Renal cortical epithelial cell (primary cell): Measurements from ENCODE around the gene HMCN1. TPM values are rescaled to one million over a fixed set of nuclear protein-coding genes. Genes with fewer than 3 reads are reported as not detected.

Source experiments
- DNase-seq: peaks from one replicate; pipeline ENCODE4 v3.0.0-alpha.2; 2011; ENCODE audit warnings: low read depth
- total RNA-seq: library from RNA; depleted of rRNA; stranded (reverse); fragments of >200 nt; gene quantifications from 2 replicates; pipeline ENCODE4 v1.2.3, GENCODE V29; 2014

Gene HMCN1
- total RNA-seq, 1 donor from 2014 or later: 57.9 TPM

DNA sequence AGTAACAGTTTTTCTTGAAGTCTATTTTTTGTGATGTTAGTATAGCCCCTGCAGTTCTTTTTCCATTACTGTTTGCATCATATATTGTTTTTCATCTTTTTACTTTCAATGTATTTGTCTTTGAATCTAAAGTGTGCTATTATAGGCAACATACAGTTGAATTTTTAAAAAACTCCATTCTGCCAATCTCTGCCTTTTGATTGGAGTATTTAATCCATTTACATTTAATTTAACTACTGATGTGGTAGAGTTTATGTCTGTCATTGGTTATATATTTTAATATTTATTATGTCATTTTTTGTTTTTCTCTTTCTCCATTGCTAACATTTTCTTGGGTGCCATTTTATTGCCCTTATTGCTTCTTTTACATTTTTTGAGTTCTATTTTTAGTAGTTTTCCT lies 296.3 kb downstream of the HMCN1 start:
- DNase-seq: no peak

DNA sequence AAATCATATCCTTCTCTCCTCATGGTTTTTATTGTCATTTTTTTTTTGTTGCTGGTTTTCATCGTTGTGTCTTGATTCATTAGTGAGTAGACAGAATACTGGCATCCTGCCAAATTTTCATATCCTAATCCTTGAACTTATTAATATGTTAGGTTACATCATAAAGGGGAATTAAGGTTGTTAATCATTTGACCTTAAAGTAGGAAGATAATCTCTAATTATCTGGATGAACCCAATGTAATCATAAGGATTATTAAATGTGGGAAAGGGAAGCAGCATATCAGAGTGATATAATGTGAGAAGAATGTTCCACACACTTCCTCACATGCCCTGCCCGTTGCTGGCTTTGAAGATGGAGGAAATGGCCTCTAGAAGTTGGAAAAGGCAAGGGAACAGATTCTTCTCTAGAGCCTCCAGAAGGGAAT lies 299.7 kb downstream of the HMCN1 start:
- no peak for DNase-seq

DNA sequence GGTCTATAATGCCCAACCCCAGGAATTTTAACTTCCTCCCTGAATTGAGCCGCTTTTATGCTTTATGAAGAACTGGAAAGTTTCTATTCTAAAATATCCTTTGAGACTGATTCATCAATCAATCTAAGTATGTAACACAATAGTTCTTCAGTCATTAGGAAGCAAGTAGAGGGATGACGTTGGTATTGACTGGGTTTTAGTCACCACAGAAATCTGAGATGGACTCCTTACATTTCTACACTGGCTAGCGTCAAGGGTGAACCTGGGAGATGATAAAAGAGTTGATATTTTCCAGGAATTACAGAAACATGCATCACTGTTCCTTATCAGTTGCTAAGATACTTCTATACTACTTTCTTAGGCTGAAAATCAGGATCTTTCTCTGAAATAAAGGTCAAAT lies 308.0 kb downstream of the HMCN1 start:
- DNase-seq: no peak

DNA sequence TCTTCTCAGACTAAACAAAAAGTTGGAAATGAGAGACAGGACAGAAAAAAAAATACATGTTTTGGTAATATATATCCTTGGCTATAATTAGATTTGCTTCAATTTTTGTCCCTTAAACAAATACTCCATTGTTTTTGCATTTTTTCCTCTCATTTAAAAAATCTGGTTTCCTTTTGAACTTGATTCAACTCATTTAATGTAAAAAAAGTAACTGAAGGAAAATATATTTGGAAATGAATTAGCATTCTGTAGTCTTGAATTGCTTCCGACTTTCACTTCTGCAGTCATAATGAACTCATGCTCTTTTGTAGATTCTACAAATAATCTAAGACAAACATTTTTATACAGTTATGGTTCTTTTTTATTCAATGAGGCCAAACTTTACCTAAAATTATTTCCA lies 309.1 kb downstream of the HMCN1 start:
- no peak for DNase-seq

DNA sequence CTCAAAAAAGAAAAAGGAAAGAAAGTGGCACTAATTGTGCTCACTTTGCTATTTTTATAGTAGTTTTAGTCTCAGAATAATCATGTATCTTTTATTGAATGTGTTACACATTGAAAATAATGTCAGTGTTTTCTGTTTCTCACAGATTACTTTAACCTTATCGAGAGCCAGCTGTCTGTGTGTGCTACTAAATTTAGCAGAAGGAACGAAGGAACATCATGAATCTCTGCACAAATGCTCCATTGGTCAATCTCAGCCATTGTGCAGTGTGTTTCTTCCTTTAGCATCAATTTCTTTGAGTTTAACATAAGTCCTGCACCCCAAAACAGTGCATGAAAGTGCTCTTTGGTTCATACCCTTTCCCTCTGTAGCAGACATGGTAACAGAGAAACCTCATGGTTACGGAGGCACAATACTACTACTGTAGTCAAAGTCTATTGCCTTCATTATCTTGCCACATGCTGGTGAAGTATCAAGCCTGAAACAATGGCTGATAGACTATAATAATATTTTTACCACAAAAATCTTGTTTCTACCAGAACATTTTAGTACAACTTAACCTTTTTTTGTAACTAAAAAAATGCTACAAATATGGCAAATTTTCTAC lies 310.0 kb downstream of the HMCN1 start:
- no peak for DNase-seq

DNA sequence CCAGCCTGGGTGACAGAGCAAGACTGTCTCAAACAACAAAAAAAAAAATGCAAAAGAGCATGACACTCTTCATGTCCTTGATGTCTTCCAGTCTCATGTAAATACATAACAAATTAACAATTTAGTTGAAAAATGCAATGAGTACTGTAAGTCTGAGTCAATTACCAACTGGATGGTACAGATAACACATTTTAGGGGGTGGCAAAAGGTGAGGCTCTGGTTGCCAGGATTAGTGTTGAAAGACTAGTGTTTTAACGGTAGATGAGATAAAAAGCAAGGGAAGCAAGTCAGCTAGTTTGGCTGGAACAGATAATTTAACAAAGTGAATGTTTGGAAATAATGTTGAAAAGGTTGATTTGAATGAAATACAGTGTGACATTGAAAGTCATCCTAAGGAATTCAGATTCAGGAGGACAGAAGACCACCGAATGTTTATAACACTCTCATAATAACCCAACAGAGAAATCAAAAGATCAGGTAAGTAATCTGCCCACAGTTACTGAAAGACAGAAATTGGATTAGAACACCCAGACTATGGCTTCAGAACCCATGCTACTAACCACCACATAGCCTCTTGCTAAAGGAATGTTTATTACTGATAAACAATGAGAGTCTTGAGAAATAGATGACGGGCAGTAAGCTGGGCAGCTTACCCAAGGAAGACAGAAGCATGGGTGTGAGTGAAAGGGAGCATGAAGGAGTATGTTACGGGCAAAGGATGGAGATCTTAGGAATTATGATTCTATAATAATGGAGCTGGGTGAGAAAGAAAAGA lies 312.4 kb downstream of the HMCN1 start:
- DNase-seq: no peak

DNA sequence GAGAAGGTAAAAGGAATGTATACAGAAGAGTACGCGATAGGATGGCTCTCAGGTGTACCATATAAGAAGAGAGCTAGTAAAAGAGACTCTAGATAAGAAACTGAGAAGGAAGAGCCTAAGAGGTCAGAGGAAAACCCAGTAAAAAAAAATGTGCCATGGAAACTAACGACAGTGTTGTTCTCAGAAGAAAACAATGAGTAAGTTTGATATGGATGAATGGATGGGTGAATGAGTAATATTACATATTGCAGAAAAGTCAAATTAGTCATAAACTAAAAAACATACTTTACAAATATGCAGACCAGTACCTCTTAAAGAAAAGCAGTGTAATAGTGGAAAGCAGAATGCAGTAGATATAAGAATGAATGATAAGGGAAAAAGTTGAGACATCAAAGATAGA lies 316.2 kb downstream of the HMCN1 start:
- DNase-seq: peak; percentile 79

DNA sequence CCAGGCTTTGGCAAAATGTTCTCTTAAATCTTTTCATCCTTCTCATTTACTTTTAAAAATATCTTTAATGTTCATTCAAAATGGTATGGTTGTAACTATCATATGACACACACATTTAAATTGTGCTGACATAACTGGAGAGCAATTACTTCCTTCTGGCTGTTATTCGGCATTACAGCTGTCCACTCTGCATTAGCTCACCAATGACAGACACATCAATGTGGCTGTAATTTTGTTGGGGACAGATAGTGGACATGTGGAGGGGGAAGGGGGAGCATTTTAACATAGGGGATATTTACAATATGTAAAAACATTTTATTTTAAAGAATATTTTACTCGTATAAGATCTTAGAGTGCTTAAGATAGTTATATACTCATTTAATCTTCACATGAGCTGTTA lies 319.8 kb downstream of the HMCN1 start:
- no peak for DNase-seq

DNA sequence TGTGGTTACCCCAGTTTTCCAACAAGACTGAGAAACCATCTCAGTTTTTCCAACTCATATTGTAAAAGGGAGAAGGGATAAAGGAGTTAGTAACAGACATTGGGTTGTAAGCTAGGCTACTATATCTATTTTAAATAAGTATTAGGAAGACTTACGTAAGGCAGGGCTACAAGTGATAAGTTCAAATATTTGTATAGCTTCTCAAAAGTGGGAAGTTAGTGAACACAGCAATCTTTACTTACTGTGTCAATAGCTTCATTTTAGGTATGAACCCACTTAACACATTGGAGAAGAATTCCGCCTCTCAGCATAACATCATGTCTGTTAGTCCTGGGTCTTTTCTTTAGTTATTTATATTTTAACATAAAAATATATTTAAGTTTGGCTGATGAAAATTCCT lies 320.7 kb downstream of the HMCN1 start:
- DNase-seq: no peak

DNA sequence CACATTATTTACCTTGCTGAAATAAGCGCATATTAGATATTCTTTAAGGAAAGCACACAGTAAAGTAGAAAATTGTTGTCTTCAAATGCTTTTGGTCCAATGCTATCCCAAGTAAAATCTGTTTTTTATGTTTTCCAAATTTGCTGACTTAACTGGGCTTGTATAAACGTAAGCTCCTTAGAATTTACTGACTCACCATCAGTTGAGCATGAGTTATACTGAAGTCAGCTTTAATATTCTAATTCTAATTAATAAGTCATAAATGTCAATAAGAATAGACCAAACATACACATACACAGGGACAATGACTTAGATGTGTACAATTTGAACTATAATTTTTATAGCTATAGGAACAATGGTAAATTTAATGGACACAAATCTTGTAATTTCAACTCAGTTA lies 321.7 kb downstream of the HMCN1 start:
- DNase-seq: peak; percentile 25

DNA sequence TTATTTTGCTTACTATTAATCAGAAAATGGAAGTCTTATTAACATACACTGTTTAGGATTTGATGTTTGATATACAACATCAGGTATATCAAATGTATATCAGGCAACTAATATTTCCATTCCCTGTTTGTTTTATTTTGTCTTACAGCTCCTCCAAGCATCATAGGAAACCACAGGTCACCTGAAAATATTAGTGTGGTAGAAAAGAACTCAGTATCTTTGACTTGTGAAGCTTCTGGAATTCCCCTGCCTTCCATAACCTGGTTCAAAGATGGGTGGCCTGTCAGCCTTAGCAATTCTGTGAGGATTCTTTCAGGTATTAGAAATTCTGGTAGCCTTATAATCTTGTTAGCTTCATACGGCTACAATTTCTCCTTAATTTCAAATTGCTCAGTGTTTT lies 322.9 kb downstream of the HMCN1 start:
- DNase-seq: peak; percentile 11

DNA sequence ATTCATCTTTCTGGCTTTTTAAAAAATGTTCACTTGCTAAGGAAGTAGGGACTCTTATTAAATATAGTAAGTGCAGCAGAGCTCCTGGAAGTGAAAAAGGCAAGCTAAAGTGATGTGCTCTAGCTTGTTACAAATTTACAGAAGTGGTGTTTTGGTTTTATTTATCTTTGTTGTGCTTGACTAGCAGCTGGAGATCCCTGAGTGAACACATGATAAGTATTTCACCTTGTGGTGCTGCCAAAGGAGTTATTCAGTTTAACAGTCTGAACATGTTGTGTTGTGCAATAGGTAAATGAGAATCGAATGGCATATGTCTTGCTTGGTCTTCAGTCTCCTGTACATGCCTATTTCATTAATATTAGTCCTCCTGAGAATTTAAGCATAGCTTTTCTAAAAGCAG lies 325.1 kb downstream of the HMCN1 start:
- peak; percentile 98 for DNase-seq

DNA sequence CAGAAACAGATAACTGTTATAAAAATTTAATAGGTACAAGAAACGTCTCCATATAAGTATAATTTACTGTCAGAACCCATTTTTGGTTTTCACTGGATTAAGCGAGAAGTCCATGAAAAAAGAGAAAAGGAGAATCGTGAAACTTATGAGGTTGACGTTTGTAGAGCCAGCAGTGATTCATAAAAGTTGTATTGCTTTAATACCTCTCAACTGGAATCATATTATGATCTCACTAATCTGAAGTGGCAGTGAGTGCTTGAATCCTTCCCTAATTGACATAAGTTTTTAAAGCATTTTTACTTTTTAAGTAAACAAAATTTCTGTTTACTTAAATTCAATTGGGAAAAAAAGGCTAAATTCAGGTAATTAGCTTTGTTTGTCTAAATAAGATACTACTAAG lies 325.6 kb downstream of the HMCN1 start:
- DNase-seq: peak; percentile 6

DNA sequence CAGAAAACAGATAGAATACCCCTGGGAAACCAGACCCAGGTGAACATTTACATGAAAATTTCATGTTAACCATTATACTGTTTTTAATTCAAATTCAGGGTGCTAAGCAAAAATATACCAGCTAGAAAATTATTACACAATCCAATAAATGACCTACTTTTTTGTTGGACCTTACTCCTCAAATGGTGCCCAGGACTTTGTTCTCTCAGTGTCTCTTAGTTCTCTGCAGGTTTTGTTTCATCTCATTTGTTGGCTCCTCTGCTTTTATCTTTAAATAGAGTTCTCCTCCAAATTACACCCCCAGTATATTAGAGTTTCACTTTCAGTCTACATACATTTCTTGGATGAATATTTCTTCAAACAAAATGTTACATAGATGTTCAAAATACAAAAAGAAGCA lies 326.0 kb downstream of the HMCN1 start:
- DNase-seq: no peak

DNA sequence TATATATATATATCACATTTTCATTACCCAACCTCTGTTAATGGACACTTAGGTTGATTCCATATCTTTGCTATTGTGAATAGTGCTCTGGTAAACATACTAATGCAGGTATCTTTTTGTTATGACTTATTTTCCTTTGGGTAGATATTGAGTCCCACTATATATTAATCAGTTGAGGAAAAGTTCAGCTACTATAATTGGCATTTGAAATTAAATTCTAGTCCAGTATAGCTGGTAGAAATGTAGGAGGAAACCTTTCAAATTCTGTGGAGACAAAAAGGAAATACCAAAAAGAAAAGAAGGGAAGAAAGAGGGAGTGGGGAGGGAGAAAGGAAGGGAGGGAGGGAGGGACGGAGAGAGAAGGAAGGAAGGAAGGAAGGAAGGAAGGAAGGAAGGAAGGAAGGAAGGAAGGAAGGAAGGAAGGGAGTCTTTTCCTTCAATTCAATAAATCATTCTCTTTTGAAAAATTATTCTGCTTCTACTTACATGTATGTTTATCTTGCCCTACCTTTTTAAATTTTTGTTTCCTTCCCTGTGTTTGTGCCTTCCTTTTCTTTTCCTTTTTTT lies 329.0 kb downstream of the HMCN1 start:
- no peak for DNase-seq

DNA sequence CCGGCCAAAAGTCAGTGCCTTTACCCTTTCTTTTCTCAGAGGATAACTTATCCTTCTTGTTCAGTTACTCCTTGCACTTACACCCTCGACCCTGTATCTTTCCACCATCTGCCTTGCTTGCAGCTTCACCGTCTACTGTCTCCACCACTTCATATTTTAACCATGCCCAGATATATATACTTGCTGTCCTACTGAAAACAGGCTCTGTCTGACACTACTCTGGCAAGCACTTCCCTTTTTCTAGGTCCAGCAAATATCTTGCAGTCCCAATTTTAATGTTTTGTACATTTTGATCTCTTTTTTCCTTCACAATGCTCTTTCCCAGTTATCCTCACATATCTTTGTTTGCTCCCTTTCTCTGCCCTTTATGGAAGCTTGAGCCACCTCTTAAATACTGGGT lies 332.2 kb downstream of the HMCN1 start:
- DNase-seq: no peak

DNA sequence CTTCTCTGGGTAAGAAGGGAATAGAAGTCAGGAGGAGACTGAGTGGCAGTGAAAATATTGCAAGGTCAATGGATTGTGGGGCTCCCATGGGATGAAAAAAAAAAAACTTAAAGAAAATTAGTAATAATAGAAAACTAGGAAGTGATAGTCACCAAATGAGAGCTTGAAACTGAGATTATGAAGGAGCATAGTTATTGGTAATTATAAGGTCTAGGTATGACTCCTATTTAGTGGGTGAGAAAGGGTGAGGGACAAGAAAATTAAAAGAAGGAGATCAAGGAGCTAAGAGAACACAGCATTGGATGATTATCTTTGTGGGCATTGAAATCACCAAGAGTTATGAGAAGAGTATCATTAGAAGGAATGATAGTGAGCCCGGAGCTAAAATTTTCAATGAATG lies 339.5 kb downstream of the HMCN1 start:
- no peak for DNase-seq

DNA sequence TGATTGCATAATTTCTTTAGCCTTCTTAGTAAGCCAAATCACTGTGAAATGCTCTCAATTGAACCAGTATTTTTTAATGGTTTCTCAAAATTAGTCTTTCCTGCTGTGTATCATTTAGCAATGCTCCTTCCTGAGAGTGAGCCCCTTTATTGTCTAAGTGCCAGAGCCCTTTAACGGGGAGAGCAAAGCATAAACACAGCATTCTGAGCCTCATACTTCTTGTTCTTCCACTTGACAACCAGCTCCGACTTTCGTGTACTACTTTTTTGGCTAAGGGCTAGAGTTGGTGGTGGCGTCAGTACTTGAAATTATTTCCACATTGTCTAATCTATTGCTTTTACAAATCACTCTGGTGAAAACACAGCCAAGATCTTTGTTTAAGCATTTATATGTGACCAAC lies 341.8 kb downstream of the HMCN1 start:
- DNase-seq: no peak

DNA sequence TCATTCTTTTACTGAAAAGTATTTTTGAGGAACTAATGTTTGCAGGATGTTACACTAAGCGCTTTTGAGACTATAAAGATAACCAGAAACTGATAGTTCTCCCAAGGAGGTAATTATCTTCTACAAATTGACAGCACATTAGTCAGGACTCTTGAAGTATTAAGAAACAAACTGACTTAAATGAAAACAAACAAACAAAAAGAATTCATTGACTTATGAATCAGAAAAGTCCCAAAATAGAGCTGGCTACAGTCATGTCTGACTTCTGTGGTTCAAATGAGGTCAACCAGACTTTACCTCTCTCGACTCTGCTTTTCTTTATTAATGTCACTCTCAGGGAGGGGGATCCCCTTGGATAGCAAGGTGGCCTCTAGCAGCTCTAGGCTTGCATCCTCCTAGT lies 344.1 kb downstream of the HMCN1 start:
- DNase-seq: no peak

DNA sequence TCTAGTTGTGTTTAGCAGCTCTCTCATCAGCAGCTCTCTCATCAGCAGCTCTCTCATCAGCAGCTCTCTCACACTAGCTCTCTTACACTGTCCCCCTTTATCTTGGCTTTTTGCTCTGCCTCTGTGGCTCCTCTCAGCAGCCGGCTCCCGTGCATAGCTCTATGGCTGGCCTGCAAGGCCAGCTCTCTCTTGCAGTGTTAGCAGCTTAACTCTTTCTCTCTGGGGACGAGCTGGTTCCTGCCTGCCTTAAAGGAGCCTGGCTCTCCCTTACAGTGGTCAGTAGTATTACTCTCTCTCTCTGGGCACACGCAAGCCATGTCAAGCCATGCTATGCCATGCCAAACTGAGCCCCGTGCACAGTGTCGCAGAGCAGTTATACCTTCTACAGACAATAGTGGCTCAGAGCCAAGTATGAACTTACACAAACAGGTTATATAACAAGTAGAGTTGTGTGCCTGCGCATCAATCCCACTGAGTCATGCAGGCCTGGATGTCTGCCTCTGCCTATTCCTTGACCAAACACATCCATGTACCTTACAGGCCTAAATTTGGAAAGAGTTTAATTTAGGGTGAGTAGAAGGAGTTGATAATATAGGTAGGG lies 345.0 kb downstream of the HMCN1 start:
- DNase-seq: no peak

DNA sequence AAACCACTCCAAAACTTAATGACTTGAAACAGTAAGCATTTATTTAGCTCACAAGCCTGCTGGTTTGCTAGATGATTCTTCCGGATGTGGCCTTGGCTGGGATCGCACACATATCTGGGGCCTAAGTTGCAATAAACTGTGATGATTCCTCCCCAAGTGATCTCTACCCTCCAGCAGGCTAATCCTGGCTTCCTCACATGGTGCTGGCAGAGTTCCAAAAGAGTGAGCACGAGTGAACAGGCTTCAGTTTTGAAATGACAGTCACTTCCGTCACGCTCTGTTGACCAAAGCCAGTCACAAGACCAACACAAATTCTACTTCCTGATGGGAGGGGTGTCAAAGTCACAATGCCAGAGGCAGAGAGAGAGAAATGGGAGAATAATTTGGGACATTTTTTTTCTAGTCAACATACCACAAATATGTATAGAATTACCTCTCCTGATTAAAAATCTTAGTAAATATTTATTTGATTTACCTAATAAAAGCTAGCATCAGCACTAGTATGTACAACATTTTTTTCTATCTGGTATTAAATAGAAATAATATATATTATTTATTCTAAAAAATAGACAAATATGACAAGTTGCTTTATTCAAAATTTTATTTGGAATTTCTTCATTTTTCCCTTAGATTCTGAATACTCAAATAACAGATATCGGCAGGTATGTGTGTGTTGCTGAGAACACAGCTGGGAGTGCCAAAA lies 348.2 kb downstream of the HMCN1 start:
- peak; percentile 94 for DNase-seq

DNA sequence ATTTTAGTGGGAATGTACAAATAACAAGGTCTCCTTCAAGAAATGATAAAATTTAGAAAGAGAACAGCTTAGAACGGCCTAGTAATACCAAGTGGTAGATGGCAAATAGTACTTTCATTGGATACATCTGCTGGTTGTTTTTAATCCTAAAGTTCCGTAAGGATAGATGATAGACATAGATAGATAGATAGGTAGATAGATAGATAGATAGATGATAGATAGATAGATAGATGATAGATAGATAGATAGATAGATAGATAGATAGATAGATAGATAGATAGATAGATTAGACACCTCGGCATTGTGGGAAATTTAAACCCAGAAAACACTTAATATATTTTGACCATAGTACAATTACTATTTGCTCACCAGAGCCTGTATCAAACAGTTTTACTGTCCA lies 352.4 kb downstream of the HMCN1 start:
- no peak for DNase-seq
